GM12878 (cell line): ENCODE results near the gene CCDC61.

Source experiments
- CREB1 ChIP-seq: IDR thresholded peaks from 2 replicates; pipeline ENCODE4 v1.6.1; 2012; ENCODE audit warnings: low read depth, mild to moderate bottlenecking, inconsistent platforms
- EP300 ChIP-seq, 2 experiments: fragments of 150-350 bp in 1 of 2; IDR thresholded peaks; 2 replicates each; pipeline ENCODE4 v1.6.1; 2011 to 2012; ENCODE audit warnings: low read depth in 2 of 2, low read length in 2 of 2, borderline replicate concordance in 1 of 2, improper control_type of control experiment in 1 of 2, inconsistent platforms in 1 of 2; ENCODE audit not compliant: control insufficient read depth in 1 of 2
- GATAD2B ChIP-seq: fragments of 450-650 bp; conservative IDR thresholded peaks from 2 replicates; pipeline ENCODE4 v1.6.1; 2017; ENCODE audit warnings: low read depth, mild to moderate bottlenecking, moderate library complexity
- MEF2A ChIP-seq: IDR thresholded peaks from 2 replicates; pipeline ENCODE4 v1.6.1; 2011; ENCODE audit warnings: low read depth, mild to moderate bottlenecking, low read length, moderate library complexity; ENCODE audit not compliant: insufficient read depth
- POLR2A ChIP-seq: IDR thresholded peaks from 2 replicates; pipeline ENCODE4 v1.6.1; 2011; ENCODE audit warnings: low read depth, mild to moderate bottlenecking, low read length

GRCh38 chr19:46067691-46068090 lies 72.4 kb downstream of the CCDC61 start:
- TF ChIP-seq GATAD2B (no peak), CREB1 (no peak), POLR2A (no peak), MEF2A (no peak), EP300 (IDR thresholded peaks at IDR 0.05; ENCODE audit: borderline replicate concordance in 1 of 2, control insufficient read depth in 1 of 2, low read depth in 2 of 2, low read length in 2 of 2) (no peak)
